Loucy (cell line): ENCODE data around the gene TMSB10.

Experiments
- H2AFZ ChIP-seq: fragments of 200-600 bp; sonication (generic); 2 replicates; pipeline ENCODE4 v1.6.0; 2016; ENCODE audit warnings: antibody characterized with exemption, mild to moderate bottlenecking, low read length, moderate library complexity
- H3F3A ChIP-seq: fragments of 200-600 bp; 2 replicates; pipeline ENCODE4 v1.6.0; 2016; ENCODE audit warnings: antibody characterized with exemption, low read depth, mild to moderate bottlenecking
- H3K27me3 ChIP-seq: fragments of 200-600 bp; sonication (generic); 2 replicates; pipeline ENCODE4 v1.6.1; 2014; ENCODE audit warnings: low read length, mild to moderate bottlenecking; ENCODE audit not compliant: insufficient read depth, poor library complexity, severe bottlenecking
- H3K36me3 ChIP-seq: fragments of 200-600 bp; sonication (generic); 2 replicates; pipeline ENCODE4 v1.6.1; 2016; ENCODE audit warnings: low read length; ENCODE audit not compliant: insufficient read depth
- H3K4me1 ChIP-seq: fragments of 200-600 bp; sonication (generic); 2 replicates; pipeline ENCODE4 v1.5.1; 2014; ENCODE audit warnings: low read length, mild to moderate bottlenecking; ENCODE audit not compliant: insufficient read depth, poor library complexity, severe bottlenecking
- H3K4me2 ChIP-seq: fragments of 200-600 bp; sonication (generic); 2 replicates; pipeline ENCODE4 v1.6.0; 2014; ENCODE audit warnings: antibody characterized with exemption, low read length, low read depth, mild to moderate bottlenecking; ENCODE audit not compliant: poor library complexity, severe bottlenecking
- H3K4me3 ChIP-seq: fragments of 200-600 bp; sonication (generic); 2 replicates; pipeline ENCODE4 v1.5.1; 2014; ENCODE audit warnings: low read length, mild to moderate bottlenecking, mixed read lengths; ENCODE audit not compliant: poor library complexity, severe bottlenecking
- H3K79me2 ChIP-seq: fragments of 200-600 bp; sonication (generic); 2 replicates; pipeline ENCODE4 v1.6.1; 2014; ENCODE audit warnings: low read length; ENCODE audit not compliant: insufficient read depth
- H3K9ac ChIP-seq: fragments of 200-600 bp; sonication (generic); 2 replicates; pipeline ENCODE4 v1.6.0; 2014; ENCODE audit warnings: mild to moderate bottlenecking, low read depth, low read length, moderate library complexity; ENCODE audit not compliant: poor library complexity, severe bottlenecking
- H3K9me2 ChIP-seq: fragments of 200-600 bp; sonication (generic); replicated peaks from 2 replicates; pipeline ENCODE4 v1.6.1; 2016; ENCODE audit warnings: low read depth, low read length, mixed read lengths
- H3K9me3 ChIP-seq: fragments of 200-600 bp; sonication (generic); 2 replicates; pipeline ENCODE4 v1.6.1; 2014; ENCODE audit warnings: mild to moderate bottlenecking, antibody characterized with exemption, low read length, low read depth; ENCODE audit not compliant: insufficient read depth
- H4K20me1 ChIP-seq: fragments of 200-600 bp; sonication (generic); 2 replicates; pipeline ENCODE4 v1.6.0; 2014; ENCODE audit warnings: antibody characterized with exemption, low read length, mild to moderate bottlenecking; ENCODE audit not compliant: insufficient read depth, poor library complexity, severe bottlenecking
- EZH2phosphoT487 ChIP-seq: fragments of 200-600 bp; IDR thresholded peaks from 2 replicates; pipeline ENCODE4 v1.6.1; 2018; ENCODE audit warnings: antibody characterized with exemption, mild to moderate bottlenecking, moderate library complexity, borderline replicate concordance
- TF ChIP-seq, protein P1 (sequence below): fragments of 200-600 bp; sonication (generic); conservative IDR thresholded peaks from 2 replicates; pipeline ENCODE4 v1.5.1; 2014; ENCODE audit warnings: mild to moderate bottlenecking, antibody characterized with exemption, low read length

The TMSB10 gene

DNA sequence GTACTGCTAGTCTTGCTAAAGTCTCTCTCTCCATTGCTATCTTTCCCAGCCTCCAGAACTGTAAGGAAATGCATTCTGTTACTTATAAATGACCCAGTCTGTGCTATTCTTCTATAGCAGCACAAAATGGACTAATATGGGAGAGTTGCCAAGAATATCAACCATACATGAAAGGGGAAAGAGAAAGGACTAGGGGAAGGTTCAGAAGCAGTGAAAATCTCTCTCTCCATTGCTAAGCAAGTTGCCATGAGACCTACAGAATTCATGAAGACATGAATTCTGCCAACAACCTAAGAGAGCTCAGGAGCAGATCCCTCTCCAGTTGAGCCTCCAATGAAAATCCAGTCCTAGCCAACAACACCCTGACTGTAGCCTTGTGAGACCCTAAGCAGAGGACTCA, 21.0 kb upstream of the TMSB10 start:
- Histone ChIP-seq H4K20me1 (no peaks in the 10 kb centered on the region), H3K9me3 (no peaks in the 10 kb centered on the region), H3K4me1 (peaks cover 11% of the 10 kb centered on the region), H3K36me3 (no peaks in the 10 kb centered on the region), H3K79me2 (no peaks in the 10 kb centered on the region), H3K9ac (no peak overlapping the region), H3K9me2 (no peaks in the 10 kb centered on the region), H3F3A (no peaks in the 10 kb centered on the region), H3K27me3 (no peaks in the 10 kb centered on the region), H2AFZ (no peak overlapping the region), H3K4me3 (no peak overlapping the region), H3K4me2 (no peak overlapping the region)
- no peak for TF ChIP-seq EZH2phosphoT487
- TF ChIP-seq, protein P1, sequence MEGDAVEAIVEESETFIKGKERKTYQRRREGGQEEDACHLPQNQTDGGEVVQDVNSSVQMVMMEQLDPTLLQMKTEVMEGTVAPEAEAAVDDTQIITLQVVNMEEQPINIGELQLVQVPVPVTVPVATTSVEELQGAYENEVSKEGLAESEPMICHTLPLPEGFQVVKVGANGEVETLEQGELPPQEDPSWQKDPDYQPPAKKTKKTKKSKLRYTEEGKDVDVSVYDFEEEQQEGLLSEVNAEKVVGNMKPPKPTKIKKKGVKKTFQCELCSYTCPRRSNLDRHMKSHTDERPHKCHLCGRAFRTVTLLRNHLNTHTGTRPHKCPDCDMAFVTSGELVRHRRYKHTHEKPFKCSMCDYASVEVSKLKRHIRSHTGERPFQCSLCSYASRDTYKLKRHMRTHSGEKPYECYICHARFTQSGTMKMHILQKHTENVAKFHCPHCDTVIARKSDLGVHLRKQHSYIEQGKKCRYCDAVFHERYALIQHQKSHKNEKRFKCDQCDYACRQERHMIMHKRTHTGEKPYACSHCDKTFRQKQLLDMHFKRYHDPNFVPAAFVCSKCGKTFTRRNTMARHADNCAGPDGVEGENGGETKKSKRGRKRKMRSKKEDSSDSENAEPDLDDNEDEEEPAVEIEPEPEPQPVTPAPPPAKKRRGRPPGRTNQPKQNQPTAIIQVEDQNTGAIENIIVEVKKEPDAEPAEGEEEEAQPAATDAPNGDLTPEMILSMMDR, result no peak

DNA sequence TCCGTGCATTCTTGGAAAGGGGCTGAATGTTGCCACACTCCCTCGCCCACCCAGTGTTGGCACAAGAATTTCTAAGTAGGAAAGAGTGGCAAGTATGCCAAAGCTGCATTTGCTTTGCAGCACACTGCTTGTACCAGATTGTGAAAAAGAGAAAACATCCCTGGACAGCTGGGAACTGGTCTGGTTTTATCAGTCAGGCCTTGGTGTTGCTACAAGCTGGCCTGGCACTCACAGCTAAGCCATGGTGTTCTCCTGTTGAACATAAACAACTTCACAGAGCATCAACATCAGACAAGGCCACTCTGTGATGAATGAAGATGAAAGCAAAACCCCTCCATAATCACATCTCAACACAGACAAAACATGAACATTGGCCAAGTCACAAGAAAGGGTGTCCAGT, 20.3 kb upstream of the TMSB10 start:
- H3K4me1 ChIP-seq, result peaks cover 13% of the 10 kb centered on the region
- H4K20me1 ChIP-seq, result no peaks in the 10 kb centered on the region
- TF ChIP-seq, protein P1, result no peak
- TF ChIP-seq EZH2phosphoT487, result no peak
- no peaks in the 10 kb centered on the region for H3K36me3 ChIP-seq
- no peaks in the 10 kb centered on the region for H3K79me2 ChIP-seq
- H3K9me3 ChIP-seq, result no peaks in the 10 kb centered on the region
- H3F3A ChIP-seq, result no peaks in the 10 kb centered on the region
- no peak overlapping the region for H3K4me3 ChIP-seq
- H3K4me2 ChIP-seq, result no peak overlapping the region
- H3K27me3 ChIP-seq, result no peaks in the 10 kb centered on the region
- H3K9ac ChIP-seq, result no peak overlapping the region
- no peak overlapping the region for H2AFZ ChIP-seq
- no peaks in the 10 kb centered on the region for H3K9me2 ChIP-seq

DNA sequence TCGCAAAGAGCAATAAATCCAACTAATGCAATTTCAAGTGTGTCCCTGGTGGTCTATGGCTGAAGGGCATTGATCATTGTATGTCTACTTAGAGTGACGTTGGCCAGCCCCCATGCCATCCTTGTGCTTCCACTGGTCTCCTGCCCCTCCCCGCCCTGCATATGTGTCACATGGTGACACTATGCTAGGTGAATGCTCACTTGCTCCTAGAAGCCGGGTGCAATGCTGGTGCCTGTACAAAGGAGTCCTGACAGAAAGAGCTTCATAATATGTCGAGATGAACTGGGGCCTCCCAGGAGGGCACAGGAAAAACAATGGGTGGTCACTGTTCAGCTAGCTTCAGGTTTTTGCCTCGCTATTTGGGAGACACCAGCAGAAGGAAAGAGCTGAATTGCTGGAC, 18.7 kb upstream of the TMSB10 start:
- TF ChIP-seq, protein P1, result no peak
- no peak for TF ChIP-seq EZH2phosphoT487
- no peaks in the 10 kb centered on the region for H3K36me3 ChIP-seq
- H4K20me1 ChIP-seq, result no peaks in the 10 kb centered on the region
- no peaks in the 10 kb centered on the region for H3K9me2 ChIP-seq
- no peak overlapping the region for H3K4me3 ChIP-seq
- H3K9me3 ChIP-seq, result no peaks in the 10 kb centered on the region
- H3K79me2 ChIP-seq, result no peaks in the 10 kb centered on the region
- no peak overlapping the region for H3K9ac ChIP-seq
- no peak overlapping the region for H3K4me2 ChIP-seq
- H2AFZ ChIP-seq, result no peak overlapping the region
- H3F3A ChIP-seq, result no peaks in the 10 kb centered on the region
- H3K27me3 ChIP-seq, result no peaks in the 10 kb centered on the region
- peaks cover 12% of the 10 kb centered on the region for H3K4me1 ChIP-seq
